T follicular helper cell (primary cell): ENCODE results near the gene SEPTIN7.

Source experiments
- DNase-seq: peaks from one replicate; pipeline ENCODE4 v3.0.0-alpha.2; 2020; ENCODE audit warnings: low read depth

The SEPTIN7 gene

GRCh38 chr7:35831208-35831607, 30.4 kb downstream of the SEPTIN7 start:
- no peak for DNase-seq

- no peak for DNase-seq
These were observed 39.3 kb downstream of the SEPTIN7 start for GRCh38 chr7:35839860-35840854.

GRCh38 chr7:35846816-35847412, 46.1 kb downstream of the SEPTIN7 start:
- no peak for DNase-seq

- DNase-seq, result no peak
These were observed 47.9 kb downstream of the SEPTIN7 start for GRCh38 chr7:35848725-35849124.

- no peak for DNase-seq
These were observed 48.4 kb downstream of the SEPTIN7 start for GRCh38 chr7:35849158-35849831.

GRCh38 chr7:35849954-35850353, 49.1 kb downstream of the SEPTIN7 start:
- no peak for DNase-seq
